HUDEP-2 (cell line): ENCODE data around the gene ARHGEF6.
"Not testable (repeated sequence)": the region's sequence is repeated elsewhere in the genome, so short reads cannot be mapped to it uniquely, and the experiment has no call there.

ENCODE experiments used
- DNase-seq, 76 experiments: peaks; one replicate each; lab custom pipeline; 2025; ENCODE audit not compliant: unreplicated experiment in 76 of 76; lab: John Stamatoyannopoulos, UW

The ARHGEF6 gene

GRCh38 chrX:136783159-136783558, 2.4 kb upstream of the ARHGEF6 start:
- DNase-seq: no peak

DNA sequence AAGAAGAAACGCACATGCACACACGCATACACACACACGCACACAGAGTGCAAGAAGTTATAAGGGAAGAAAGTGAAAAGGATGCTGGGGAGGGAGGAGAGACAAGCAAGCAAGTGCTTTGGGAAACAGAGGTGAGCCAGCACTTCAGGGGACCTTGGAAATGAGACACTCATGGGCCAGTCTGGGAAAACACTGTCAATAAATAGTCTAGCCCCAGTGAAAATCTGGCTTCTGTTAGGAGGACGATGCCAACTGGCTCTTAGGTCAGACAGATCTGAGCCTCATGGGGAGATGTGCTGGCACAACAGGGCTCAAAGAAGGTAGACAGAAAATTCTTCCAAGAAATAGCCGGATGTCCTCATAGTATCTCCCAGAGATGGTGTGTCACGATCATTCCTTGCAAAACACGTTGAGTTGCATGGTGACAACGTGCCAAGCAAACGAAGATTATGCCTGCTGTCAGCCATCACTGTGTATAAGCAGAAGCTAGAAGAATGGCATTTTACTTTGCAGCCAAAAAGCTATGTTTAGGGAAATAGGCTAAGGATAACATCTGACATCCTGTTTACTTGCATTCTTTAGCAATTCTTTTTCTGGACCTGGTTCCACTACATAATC, 557 bp upstream of the ARHGEF6 start:
- no peak for DNase-seq

DNA sequence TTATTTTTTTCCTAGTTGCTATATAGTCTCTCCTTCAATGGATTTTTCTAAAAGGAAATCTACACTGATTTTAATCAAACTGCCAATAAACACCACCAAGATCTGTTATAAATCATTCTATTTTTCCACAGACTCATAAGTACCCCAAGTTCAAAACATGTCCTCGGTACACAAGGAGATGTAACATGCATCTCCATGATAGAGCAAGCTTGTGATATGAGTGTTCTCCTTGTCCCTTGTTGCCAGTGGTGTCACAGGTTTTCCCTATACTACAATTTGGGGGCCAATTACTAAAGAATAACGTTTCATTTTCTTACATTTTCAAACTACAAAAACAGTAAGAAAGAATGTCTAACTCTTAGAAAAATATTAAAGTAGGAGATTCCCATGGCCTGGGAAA, 491 bp downstream of the ARHGEF6 start:
- DNase-seq: no peak

- DNase-seq: peak in 7 of 76 experiments; percentile 1 to 20 (median 5)
Observed at GRCh38 chrX:136779346-136779781, 1.4 kb downstream of the ARHGEF6 start.

- DNase-seq: no peak
Observed at GRCh38 chrX:136778916-136779315, 1.8 kb downstream of the ARHGEF6 start.

- DNase-seq: no peak
Observed at GRCh38 chrX:136778020-136778419, 2.7 kb downstream of the ARHGEF6 start.

DNA sequence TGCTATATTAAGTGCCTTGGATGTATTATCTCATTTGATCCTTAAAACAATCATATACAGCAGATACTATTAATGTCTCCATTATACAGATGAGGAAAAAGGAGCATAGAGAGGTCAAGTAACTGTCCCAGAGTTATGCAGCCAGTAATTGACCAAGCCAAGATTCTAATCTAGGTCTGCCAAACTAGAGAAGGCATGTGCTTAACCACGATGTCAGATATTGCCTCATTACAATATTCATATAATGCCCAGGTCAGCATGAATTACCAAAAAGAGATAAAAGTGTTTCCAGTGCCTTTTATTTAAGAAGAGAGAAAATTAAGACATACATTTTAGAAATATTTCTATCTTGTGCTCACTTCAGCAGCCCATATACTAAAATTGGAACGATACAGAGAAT, 7.1 kb downstream of the ARHGEF6 start:
- DNase-seq: peak in 11 of 76 experiments; percentile 0 to 49 (median 4)

- not testable (repeated sequence) for DNase-seq
Observed at GRCh38 chrX:136771869-136772268, 8.9 kb downstream of the ARHGEF6 start.

DNA sequence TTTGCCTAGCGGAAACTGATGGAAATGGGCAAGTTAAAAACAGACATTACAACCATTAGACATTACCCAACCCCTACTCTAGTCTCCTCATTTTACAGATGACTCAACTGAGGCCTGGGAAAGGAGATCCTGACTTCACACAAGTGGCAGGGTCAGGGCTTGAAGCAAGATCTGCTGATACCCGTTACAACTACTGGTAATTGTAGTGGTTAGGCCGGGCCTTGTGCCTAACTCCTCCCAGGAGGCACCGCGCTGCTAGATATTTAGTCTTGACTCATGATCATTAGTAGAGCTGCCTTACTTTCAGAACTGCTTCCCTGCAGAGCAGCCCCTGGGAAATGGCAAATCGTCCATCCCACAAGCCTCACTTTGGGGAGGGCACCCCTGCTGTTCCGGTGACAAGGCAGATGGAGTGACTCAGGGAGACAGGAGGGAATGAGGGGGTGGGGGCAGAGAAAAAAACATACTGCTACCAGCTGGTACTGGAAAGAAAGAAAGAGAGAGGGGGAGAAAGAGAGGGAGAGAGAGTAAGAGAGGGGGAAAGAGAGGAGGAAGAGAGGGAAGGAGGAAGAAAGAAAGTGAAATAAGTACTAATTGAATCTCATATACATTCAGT, 12.2 kb downstream of the ARHGEF6 start:
- peak in 73 of 76 experiments; percentile 2 to 84 (median 58) for DNase-seq

DNA sequence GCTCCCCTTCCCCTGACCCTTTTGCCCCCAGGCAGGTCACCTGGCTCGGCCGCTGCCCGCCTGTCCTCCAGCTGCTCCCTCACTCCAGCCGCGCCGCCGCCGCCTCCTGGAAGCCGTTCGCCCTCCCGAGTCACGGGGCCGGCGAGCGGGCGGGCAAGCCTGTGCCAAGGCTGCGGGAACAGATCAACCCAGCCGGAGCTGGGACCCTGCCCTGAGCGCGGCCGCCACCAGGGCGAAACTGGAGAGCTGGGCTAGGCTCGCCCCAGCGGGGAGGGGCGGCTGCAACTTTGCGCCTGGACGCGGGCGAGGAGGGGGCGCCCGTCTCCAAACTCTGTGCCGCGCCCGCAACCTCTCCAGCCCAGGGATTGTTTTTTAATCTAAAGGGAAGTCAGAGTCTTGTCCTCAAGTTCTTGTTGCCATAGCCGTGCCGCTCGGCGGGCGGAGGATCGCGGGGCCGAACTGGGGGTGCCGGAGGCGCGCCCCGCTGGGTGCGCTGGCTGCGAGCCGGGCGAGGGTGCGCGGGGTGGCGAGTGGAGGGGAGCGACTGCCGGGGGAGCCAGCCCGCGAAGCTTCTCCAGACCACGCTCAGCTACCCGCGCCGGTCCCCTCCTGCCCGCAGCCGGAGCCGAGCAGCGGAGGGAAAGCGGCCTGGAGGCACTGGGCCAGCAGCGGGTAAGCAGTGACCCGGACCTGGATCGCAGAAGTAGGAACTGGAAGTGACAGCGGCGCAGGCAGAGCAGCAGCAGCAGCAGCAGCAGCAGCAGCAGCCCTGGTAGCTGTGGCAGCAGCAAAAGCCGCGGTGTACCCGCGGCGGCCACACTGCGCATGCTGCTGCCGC, 13.4 kb downstream of the ARHGEF6 start:
- DNase-seq: peak in 66 of 76 experiments; percentile 0 to 65 (median 36)

DNA sequence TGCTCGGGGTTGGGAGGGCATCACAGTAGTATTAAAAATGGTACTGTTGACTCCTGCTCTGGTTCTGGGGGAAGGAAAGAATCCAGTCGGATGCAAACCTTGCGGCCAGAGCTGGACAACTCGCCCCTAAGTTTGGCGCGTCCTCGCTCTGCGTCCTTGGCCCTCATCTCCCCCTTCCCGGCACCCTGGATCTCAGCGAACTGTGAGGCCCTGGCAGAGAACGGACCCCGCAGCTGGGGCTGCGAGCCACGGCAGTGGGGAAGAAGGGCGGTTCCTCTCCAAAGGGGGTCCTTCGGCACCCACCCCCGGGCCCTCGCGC, 14.0 kb downstream of the ARHGEF6 start:
- DNase-seq: peak in 2 of 76 experiments; percentile 8 to 23

GRCh38 chrX:136765821-136766356, 14.8 kb downstream of the ARHGEF6 start:
- peak in 16 of 76 experiments; percentile 0 to 33 (median 2) for DNase-seq

DNA sequence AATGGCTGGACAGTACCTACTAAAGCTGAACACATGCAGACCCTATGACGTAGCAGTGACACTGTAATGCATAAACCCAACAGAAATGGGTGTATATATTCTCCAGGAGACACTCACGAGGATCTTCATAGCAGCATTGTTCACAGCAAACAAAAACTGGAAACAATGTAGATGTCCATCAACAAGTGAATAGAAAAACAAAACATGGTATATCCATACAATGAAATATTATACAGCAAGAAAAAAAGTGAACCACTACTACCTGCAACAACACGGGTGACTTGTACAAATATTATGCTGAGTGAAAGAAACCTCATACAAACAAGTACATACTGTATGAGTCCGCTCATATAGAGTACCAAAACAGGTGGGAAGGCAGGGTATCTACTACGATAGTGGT, 16.5 kb downstream of the ARHGEF6 start:
- no peak for DNase-seq

DNA sequence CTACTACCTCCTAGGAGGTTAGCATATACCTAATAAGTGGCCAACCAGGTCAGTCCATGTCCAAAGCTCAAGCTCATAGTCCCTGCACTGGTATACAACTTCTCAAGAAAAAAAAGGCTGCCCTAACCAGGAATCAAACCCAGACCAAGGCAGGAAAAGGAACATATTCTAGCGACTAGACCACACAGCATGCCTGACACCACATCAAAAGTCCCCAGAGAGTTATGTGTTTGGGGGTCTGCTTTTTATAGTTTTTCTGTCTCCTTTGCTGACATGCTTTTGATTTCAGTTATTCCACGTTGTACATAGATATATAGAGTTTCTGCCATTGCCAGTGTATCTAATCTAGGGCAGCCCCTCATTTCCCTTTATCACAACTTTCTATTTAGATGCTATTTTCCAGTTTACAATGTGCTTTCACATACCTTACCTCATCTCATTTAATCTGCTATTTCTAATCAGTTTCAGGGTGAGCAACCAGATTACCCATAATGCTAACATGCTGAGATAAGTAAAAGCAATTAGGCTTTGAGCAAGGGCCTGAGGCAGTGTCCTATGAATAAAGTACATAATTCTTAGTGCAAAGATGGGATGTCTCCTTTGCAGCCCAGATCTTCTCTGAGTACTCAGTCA, 17.8 kb downstream of the ARHGEF6 start:
- DNase-seq: no peak

DNA sequence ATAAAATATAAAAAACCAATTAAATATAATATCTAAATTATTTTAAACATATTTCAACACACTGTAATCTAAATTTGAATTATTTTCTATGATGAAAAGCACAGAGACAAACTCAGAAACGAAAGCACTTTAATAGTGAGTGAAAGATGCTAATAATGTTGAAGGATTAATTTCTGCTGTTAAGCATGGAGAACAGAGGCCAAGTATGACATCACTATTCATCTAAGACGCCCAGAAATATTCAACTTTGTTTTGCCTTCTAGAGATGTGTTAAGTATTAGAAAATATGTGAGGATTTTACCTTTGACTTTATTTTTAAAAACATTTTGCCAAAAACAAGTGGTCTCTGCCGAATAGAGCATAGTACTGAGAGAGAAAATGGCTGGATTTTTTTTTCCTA, 19.3 kb downstream of the ARHGEF6 start:
- DNase-seq: no peak

- peak in 49 of 76 experiments; percentile 0 to 72 (median 22) for DNase-seq
Observed at GRCh38 chrX:136759968-136760367, 20.8 kb downstream of the ARHGEF6 start.

GRCh38 chrX:136755411-136755810, 25.3 kb downstream of the ARHGEF6 start:
- no peak for DNase-seq

GRCh38 chrX:136754651-136755050, 26.1 kb downstream of the ARHGEF6 start:
- peak in 1 of 76 experiments; percentile 12 for DNase-seq

DNA sequence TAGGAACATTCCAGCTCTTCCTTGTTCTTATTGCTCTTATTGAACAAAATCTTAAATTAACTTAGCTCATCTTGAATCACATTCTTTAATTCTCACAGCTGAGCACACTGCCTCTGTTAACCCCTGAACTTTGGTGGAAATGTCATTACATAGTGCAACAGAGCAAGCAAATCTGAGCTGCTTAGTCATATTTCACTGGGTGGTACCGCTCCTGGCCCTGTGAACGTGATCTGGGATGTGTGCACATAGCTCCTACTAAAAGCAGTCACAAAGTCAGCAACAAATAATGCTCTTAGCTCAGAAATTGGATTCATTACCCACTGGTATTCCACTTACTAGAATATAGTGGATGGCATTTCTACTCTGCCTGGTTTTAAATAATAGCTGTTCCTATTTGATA, 27.9 kb downstream of the ARHGEF6 start:
- no peak for DNase-seq

- no peak for DNase-seq
Observed at GRCh38 chrX:136752346-136752745, 28.4 kb downstream of the ARHGEF6 start.

DNA sequence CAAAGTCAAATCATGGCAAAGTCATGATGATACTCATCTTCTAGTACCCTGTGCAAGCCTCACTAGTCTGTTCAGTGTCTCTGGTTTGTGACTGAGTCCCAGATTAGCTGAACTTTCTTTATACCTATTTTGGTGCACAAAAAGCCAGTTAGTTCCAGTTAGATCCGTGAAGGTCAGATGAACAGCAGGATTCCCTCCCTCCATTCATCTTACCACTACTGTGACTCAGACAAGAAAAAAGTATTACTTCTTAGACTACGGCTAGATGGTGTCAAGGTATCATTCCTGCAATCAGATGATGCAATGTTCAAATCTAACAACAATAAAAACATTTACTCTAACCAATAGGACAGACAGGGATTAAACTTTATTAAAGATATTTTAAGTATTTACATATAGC, 30.4 kb downstream of the ARHGEF6 start:
- no peak for DNase-seq
